HG03097 (cell line): ENCODE data around the gene COL5A1.

ENCODE experiments used
- ATAC-seq: cut with Tn5 transposase; IDR thresholded peaks from one replicate; pipeline ENCODE4 v1.9.1; 2021; ENCODE audit not compliant: unreplicated experiment, low FRiP score

The COL5A1 gene

DNA sequence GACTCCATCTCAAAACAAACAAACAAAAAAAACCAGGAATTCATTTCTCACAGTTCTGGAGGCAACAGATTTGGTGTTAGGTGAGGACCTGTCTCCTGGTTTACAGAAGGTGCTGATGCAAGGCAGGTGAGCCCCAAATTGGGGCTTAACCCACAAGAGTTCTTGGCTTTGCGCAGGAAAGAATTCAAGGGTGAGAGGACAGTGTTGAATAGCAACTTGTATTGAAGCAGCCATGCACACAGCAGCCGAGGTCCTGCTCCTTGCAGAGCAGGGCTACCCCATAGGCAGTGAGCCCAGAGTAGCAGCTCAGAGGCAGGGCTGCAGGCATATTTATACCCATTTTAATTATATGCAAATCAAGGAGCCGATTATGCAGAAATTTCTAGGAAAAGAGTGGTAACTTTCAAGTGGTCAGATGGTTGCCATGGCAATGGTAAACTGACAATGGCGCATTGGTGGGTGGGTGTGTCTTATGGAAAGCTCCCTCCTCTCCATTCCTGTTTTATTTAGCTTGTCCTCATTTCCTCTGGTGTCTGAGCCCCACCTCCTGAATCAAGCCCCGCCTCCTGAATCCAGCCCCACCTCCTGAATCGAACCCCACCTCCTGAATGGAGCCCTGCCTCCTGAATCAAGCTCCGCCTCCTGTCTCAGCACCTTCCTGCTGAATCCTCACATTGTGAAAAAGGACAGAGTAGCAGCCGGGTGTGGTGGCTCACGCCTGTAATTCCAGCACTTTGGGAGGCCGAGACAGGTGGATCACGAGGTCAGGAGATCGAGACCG lies 34.5 kb upstream of the COL5A1 start:
- no peak for ATAC-seq

DNA sequence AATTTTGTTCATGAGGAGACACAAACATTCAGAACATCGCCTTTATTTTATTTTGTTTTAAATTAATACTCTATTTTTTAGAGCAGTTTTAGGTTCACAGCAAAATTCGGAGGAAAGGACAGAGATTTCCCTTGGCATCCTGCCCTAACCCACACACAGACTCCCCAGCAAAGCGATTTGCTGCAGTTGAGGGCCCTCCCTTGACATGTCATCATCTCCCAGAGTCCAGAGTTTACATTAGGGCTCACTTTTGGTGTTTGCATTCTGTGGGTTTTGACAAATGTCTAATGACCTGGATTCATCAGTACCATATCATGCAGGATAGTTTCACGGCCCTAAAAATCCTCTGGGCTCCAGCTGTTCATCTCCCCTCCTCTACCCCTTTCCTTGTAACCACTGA lies 33.6 kb upstream of the COL5A1 start:
- ATAC-seq = no peak

- ATAC-seq = no peak
These were observed 30.6 kb upstream of the COL5A1 start for GRCh38 chr9:134611046-134611445.

- ATAC-seq = no peak
These were observed 29.3 kb upstream of the COL5A1 start for GRCh38 chr9:134612309-134612708.

- ATAC-seq = no peak
These were observed 28.9 kb upstream of the COL5A1 start for GRCh38 chr9:134612715-134613114.

- ATAC-seq = no peak
These were observed 27.3 kb upstream of the COL5A1 start for GRCh38 chr9:134614256-134614655.

DNA sequence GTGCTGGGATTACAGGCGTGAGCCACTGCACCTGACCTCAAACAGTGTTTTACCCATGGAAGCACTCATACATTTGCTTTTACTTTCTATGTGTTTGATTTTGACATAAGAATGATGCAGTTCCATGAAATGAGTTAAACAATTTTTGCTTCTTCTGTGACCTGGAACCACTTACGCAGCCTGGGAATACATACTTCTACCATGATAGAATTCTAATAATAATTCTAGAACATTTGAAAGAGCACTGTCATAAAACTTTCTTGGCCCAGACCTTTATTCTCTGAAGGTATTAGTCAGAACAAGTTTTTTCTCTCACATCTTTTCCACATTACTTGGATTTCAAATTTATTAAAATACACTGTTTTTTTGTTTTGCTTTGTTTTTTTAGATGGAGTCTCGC lies 25.3 kb upstream of the COL5A1 start:
- ATAC-seq = no peak

- no peak for ATAC-seq
These were observed 24.4 kb upstream of the COL5A1 start for GRCh38 chr9:134617246-134617645.

- ATAC-seq = no peak
These were observed 23.8 kb upstream of the COL5A1 start for GRCh38 chr9:134617836-134618162.

- no peak for ATAC-seq
These were observed 23.3 kb upstream of the COL5A1 start for GRCh38 chr9:134618163-134618832.

- no peak for ATAC-seq
These were observed 22.7 kb upstream of the COL5A1 start for GRCh38 chr9:134618833-134619447.

DNA sequence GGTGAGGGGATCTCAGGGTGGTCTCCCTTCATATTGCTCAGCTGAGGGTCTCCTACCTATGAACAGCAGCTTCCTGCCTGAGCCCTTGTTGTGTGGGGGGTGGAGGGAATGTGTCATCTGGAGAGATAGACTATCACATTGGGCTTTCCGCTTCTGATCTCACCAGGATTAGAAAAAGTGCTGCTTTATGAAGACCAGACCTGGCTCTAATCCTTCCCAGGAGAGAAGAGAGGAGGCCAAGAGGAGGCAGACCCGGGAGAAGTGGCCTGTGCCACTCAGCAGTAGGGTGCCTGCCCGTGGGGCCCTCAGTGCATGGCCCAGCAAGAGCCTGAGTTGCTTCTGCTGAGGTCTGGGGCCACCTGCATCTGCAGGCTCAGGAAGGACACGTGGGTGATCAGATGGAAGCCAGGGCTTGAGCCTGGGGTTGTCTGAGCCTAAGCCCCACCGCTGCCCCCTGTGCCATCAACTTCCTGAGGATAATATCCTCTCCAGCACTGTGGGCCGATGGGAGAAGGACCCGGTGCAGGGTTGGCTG lies 22.1 kb upstream of the COL5A1 start:
- ATAC-seq = no peak

DNA sequence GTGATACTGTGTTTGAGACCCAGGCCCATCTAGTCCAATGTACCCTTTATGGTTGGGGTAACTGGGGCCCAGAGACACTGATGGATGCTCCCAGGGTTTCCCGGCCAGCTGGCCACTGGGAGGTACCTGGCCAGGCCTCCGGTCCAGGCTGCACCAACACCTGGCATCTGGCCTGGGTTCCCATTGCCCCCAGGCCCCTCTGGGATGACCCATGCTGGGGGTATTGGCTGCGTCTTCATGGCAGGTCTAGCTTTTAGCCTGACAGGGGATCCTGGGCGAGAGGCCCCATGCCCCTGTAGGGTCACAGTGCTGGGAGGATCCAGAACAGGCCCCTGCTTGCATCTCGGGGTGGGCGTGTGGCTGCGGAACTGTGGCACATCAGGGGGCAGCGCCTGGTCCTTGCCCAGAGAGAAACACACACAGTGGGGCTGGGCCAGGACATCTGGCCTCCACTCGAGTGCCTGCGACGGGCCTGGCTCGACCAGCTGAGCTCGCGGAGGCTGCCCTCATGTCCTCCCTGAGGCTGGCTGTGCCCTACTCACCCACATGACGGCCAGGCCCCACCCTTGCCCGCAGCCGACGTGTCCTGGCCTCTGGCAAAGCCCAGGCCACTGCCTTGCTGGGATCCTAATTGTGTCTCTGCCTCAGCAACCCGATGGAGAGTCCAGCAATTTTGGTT lies 21.5 kb upstream of the COL5A1 start:
- no peak for ATAC-seq

DNA sequence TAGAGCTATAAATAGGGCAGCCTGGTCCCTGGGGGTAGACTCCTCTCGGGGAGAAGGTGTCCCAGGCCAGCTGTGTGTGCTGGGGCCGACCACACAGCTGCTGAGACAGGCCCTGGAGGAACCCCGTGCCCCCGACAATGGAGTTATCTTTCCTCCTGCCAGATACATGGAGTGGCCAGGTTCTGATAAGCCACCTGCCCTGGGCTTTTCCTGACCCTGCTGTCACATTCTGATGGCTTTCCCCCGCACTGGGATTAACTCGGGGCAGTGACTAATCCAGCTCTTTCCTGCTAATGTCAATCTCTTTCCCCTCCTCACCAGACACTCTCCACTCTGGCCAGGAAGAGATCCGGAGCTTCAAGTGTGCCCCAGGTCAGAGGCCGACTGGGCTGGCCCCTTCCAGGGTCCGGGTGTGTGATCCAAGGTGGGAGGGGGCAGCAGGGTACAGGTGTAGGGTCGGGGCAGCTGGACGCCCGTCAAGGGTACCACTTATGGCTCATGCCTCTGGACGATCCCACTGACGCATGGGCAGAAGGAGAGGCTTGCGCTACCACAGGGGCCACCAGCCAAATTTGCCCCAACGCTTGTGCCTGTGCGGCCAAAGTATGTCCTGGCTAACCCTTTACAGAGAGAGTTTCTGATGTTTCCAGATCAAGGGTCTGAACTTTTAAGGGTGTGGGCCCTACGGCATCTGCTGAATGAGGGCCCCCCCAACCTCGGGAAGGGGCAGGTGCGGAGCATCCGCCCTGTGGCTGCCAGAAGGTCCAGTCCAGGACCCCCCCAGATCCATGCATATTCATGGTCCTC lies 20.6 kb upstream of the COL5A1 start:
- no peak for ATAC-seq

DNA sequence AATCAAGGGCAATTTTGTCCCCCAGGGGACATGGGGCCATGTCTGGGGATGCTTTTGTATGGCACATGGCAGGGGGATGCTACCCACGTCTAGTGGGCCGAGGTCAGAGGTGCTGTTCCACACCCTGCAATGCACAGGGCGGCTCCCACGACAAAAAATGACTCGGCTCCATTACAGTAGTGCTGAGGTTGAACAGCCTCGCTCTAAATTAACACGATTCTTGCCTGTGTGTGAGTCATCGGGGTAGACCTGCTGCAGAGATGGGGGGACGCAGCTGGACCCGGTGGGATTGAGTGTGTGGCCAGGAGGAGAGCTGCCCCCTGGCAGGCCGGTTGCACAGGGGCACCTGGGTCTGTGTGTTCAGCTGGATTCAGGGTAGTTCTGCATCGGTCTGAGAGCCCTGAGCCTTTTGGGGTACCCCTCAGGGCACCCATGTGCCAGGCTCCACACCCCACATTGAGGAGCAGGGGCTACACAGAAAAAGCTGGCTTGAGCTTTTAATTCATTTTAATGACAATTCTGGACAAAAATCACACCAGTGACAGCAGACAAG lies 20.0 kb upstream of the COL5A1 start:
- no peak for ATAC-seq

DNA sequence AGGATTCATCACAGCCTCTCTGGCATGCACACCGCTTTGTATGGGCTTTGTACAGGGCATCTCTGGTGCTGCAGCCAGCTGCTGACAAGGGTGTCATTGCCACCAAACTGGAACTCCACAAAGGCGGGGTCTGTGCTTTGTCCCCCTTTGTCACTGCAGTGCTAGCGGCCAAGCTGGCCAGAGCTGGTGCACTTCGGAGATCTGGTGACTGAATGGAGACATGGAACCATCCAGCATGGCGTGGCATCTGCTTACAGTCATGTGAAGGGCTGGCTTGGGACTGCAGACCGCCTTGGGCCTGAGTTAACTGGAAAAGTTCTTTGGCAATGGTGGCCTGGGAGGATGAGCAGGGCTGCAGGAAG lies 18.7 kb upstream of the COL5A1 start:
- ATAC-seq = no peak

DNA sequence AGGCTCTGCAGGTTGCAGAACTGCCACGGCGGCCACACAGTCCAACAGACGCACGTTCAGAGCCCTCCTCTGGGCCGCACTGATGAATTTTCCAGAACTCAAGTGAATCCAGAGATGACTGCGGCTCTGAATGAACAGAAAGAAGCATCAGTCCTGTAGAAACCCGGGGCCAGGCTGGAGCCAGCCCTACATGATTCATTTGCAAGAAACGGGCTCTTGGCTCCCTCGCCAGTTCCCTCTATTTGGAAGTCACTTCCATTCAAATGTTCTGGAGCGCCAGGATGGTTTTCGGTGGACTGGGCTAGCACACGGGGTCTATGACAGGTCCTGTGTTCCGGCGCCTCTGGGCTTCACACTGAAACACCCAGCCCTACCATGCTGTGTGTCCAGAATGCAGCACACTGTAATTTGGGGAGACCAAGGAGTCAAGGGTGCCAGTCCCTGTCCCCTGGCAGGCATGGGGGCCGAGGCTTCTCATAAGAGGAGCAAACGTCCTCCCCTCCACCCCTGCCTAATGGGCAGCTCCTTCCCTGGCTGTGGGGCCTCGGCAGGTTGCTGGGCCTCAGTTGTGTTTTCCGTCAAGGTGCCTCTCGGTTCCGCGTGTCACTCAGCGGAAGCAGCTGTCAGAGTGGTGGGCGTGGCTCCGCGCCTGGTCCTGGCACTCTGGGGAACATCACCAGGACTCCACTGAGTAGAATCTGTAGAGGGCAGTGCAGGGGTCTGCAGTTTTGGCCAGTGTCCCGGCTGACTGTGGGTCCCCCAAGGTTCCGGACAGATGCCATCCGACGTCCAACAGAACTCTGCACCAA lies 18.1 kb upstream of the COL5A1 start:
- ATAC-seq = no peak

DNA sequence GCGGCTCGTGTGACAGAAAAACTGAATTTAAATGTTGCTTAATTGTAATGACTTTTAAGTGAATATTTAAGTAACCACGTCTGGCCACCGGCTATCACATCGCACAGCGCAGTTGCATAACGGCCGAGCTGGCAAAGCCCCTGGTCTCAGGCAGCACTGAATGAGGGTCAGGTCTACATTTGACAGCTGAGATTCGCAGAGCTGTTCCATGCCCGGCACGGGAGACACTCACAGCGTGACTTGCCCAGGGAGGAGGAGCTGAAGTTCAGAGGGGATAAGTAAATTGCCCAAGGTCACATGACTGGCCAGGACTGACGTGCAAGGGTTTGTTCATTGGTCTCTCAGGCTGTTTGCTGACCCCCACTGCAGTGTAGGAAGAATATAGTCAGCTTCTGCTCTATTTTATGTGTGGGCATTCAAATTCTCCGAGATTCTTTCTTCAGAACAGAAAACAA lies 17.4 kb upstream of the COL5A1 start:
- ATAC-seq = no peak

- ATAC-seq = no peak
These were observed 16.9 kb upstream of the COL5A1 start for GRCh38 chr9:134624621-134625181.
